Cardiac septum (tissue), 1 donor: ENCODE measurements around the gene ALDH3A1. TPM values are rescaled to one million over a fixed set of nuclear protein-coding genes. Genes with fewer than 3 reads are reported as not detected.

Source experiments
- DNase-seq: peaks from one replicate; pipeline ENCODE4 v3.0.0-alpha.2; 2020; ENCODE audit warnings: low spot score
- intact Hi-C: fragments of 100-400 bp; cut with DNase I; formaldehyde crosslinking; loops from one replicate; pipeline ENCODE4 v1.14.0; 2022
- total RNA-seq: library from RNA; stranded (reverse); fragmentation: NEBNext Ultra II Directional; extraction: Animal tissue kit (Norgen Biotek cat#: 25700); gene quantifications from one replicate; pipeline ENCODE4 v1.2.1, GENCODE V29; 2021
- donor health status: DM: no; HTN: no; CAD: no.

The ALDH3A1 gene
- total RNA-seq, 1 donor from 2014 or later, result 0.24 TPM

GRCh38 chr17:19724501-19725420 is 23.3 kb downstream of the ALDH3A1 start:
- DNase-seq, result no peak
- intact Hi-C loops, result no loop called here

- no peak for DNase-seq
- intact Hi-C loops, result no loop called here
These were observed 24.1 kb downstream of the ALDH3A1 start for GRCh38 chr17:19723964-19724363.

GRCh38 chr17:19720631-19721426 is 27.3 kb downstream of the ALDH3A1 start:
- no peak for DNase-seq
- intact Hi-C loops, result no loop called here

- DNase-seq, result no peak
- intact Hi-C loops, result no loop called here
These were observed 28.0 kb downstream of the ALDH3A1 start for GRCh38 chr17:19720210-19720475.

- intact Hi-C loops, result no loop called here
- no peak for DNase-seq
These were observed 28.5 kb downstream of the ALDH3A1 start for GRCh38 chr17:19719355-19720209.

GRCh38 chr17:19718613-19719354 is 29.3 kb downstream of the ALDH3A1 start:
- intact Hi-C loops, result no loop called here
- no peak for DNase-seq

- no peak for DNase-seq
- intact Hi-C loops, result no loop called here
These were observed 30.0 kb downstream of the ALDH3A1 start for GRCh38 chr17:19718041-19718612.

GRCh38 chr17:19717411-19717908 is 30.6 kb downstream of the ALDH3A1 start:
- intact Hi-C loops, result no loop called here

GRCh38 chr17:19717031-19717360 is 31.1 kb downstream of the ALDH3A1 start:
- DNase-seq, result no peak
- intact Hi-C loops, result no loop called here

More at GRCh38 chr17:19717411-19717908, 30.6 kb downstream of the ALDH3A1 start:
- no peak for DNase-seq

GRCh38 chr17:19716108-19717030 is 31.7 kb downstream of the ALDH3A1 start, which contains the start of gene SLC47A2:
SLC47A2 (minus strand) TSS chr17:19716584; CDS start chr17:19716555, 29 bp downstream.
- DNase-seq, result no peak
- intact Hi-C loops, result no loop called here

GRCh38 chr17:19714542-19715411 is 33.3 kb downstream of the ALDH3A1 start:
- intact Hi-C loops, result no loop called here
- DNase-seq, result no peak

GRCh38 chr17:19713901-19714361 is 34.2 kb downstream of the ALDH3A1 start:
- intact Hi-C loops, result no loop called here

GRCh38 chr17:19713462-19713861 is 34.6 kb downstream of the ALDH3A1 start:
- intact Hi-C loops, result no loop called here
- DNase-seq, result no peak

More at GRCh38 chr17:19713901-19714361, 34.2 kb downstream of the ALDH3A1 start:
- no peak for DNase-seq

- no peak for DNase-seq
- intact Hi-C loops, result no loop called here
These were observed 35.6 kb downstream of the ALDH3A1 start for GRCh38 chr17:19712436-19713004.

GRCh38 chr17:19709841-19710240 is 38.3 kb downstream of the ALDH3A1 start:
- no peak for DNase-seq
- intact Hi-C loops, result loop anchor here (5.0 kb wide), 1 partner anchor 42 kb away; no protein-coding TSS in a partner anchor
